ENCODE measurements around the gene GIT1. TPM values are rescaled to one million over a fixed set of nuclear protein-coding genes. Genes with fewer than 3 reads are reported as not detected.
"Not testable (repeated sequence)": the region's sequence is repeated elsewhere in the genome, so short reads cannot be mapped to it uniquely, and the experiment has no call there.

GIT1 gene
- total RNA-seq, 5 donors from 2014 or later (not counting 1 experiment from before 2014, with no cell fraction given): 36.7 to 86.4 (median 71.8) TPM

DNA sequence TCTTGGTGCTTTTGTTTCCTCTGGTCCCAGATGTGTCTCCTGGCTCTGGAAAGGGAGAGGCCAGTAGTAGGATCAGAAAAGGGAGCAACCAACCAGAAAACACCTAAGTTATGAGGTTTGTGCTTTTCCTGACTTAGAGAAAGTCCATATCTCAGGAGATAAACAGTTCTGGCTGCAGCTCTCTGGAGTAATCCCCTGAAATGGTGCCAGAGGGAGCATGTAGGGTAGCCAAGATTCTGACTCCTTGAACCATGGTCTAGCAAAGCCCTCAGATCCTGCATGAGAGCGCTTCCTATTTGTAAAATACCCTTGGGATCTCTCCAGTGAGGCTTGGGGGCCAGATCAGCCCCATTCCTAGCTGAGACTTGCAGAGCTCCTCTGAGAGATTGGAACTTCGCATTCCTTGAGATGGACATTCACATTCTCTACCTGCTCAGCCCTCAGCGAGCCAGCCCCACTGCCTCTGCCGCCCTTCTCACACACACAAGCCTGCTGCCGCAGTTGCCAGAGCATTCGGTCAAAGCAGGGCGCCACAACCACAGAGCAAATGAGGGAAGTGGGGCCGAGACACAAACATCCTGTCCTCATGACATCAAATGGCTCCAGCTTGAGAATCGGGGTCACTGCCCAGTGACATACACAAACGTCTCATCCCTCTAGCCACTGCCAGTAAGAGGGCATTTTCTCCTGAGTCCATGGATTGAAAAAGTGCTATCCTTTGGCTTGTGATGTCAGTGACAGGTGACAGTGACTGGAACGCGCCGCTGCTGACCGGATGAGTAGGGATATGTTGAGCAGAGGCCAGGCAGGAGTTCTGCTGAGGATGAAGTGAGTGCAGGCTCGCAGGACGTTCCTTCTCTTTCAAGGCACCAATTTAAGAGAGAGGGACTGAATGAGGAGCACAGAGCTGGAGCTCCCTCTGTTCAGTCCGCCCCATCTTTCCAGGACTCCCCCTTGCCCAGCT is 27.6 kb downstream of the GIT1 start:
- CTCF ChIA-PET: no interaction called here
- DNase-seq (peak in 1 of 35 experiments; percentile 38), ATAC-seq (replicated peaks in 1 of 4) (no peak)
- peak overlapping the region in 1 of 3 donors; percentile 9 for H3K4me3 Mint-ChIP-seq
- Histone ChIP-seq H3K9me3 (no peaks in the 10 kb centered on the region), H3K27me3 (replicated peaks in 1 of 2; ENCODE audit: control insufficient read depth in 2 of 2, extremely low read depth in 1 of 2, insufficient read depth in 2 of 2, low read length in 1 of 2) (no peaks in the 10 kb centered on the region), H3K36me3 (ENCODE audit: control insufficient read depth in 2 of 2, extremely low read depth in 1 of 2, insufficient read depth in 1 of 2, low read length in 1 of 2) (peaks cover 0 to 17% of the 10 kb centered on the region in 2 donors), H3K27ac (ENCODE audit: low read length) (peak overlapping the region; percentile 48), H3K4me3 (ENCODE audit: control insufficient read depth in 1 of 2, extremely low read depth in 1 of 2, low read length in 1 of 2) (no peak overlapping the region), H3K4me1 (ENCODE audit: control insufficient read depth in 1 of 2, extremely low read depth in 1 of 2, insufficient read depth in 2 of 2, low read length in 2 of 2) (peaks cover 3 to 53% of the 10 kb centered on the region in 2 experiments)
- POLR2A ChIA-PET: no interaction called here
- H3K4me1 Mint-ChIP-seq: peaks cover 17 to 63% (median 46%) of the 10 kb centered on the region in 3 donors
- H3K36me3 Mint-ChIP-seq: peaks cover 5% of the 10 kb centered on the region
- 75% methylated on average over 13 of the region's 17 CpGs for WGBS (ENCODE audit: insufficient coverage)
- H3K27me3 Mint-ChIP-seq: no peaks in the 10 kb centered on the region
- no peaks in the 10 kb centered on the region for H3K9me3 Mint-ChIP-seq
- peak overlapping the region; percentile 62 to 79 for H3K27ac Mint-ChIP-seq

DNA sequence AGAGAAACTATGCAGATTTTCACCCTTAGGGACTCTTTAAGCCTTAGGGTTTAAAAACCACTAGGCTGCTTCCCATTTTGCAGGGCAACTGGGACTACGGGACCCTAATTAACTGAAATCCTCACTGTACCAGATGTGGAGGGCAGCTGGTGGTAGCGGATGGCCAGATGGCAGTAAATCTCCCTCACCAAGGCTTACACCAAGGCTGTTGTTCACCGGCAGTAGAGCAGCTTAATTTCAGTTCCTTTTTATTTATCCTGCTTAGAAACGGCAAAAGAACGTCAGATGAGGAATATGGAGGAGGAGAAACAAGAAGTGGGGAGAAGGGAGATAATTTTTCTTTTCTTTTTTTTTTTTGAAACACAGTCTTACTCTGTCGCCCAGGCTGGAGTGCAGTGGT is 29.1 kb downstream of the GIT1 start:
- ATAC-seq (replicated peaks in 1 of 4) (no peak), DNase-seq (no peak)
- Histone ChIP-seq H3K27me3 (replicated peaks in 1 of 2; ENCODE audit: control insufficient read depth in 2 of 2, extremely low read depth in 1 of 2, insufficient read depth in 2 of 2, low read length in 1 of 2) (no peaks in the 10 kb centered on the region), H3K4me1 (ENCODE audit: control insufficient read depth in 1 of 2, extremely low read depth in 1 of 2, insufficient read depth in 2 of 2, low read length in 2 of 2) (peaks cover 0 to 42% of the 10 kb centered on the region in 2 experiments), H3K36me3 (ENCODE audit: control insufficient read depth in 2 of 2, extremely low read depth in 1 of 2, insufficient read depth in 1 of 2, low read length in 1 of 2) (peaks cover 0 to 17% of the 10 kb centered on the region in 2 donors), H3K9me3 (no peaks in the 10 kb centered on the region), H3K4me3 (ENCODE audit: control insufficient read depth in 1 of 2, extremely low read depth in 1 of 2, low read length in 1 of 2) (no peak overlapping the region), H3K27ac (ENCODE audit: low read length) (no peak overlapping the region)
- peaks cover 5% of the 10 kb centered on the region for H3K36me3 Mint-ChIP-seq
- WGBS (ENCODE audit: insufficient coverage): no CpG with 5 or more reads among the region's 6 CpGs
- ChIA-PET POLR2A (no interaction called here), CTCF (no interaction called here)
- H3K9me3 Mint-ChIP-seq: no peaks in the 10 kb centered on the region
- H3K27me3 Mint-ChIP-seq: no peaks in the 10 kb centered on the region
- peaks cover 10 to 55% (median 39%) of the 10 kb centered on the region in 3 donors for H3K4me1 Mint-ChIP-seq
- H3K27ac Mint-ChIP-seq: peak overlapping the region in 1 of 2 donors; percentile 28
- H3K4me3 Mint-ChIP-seq: no peak overlapping the region

DNA sequence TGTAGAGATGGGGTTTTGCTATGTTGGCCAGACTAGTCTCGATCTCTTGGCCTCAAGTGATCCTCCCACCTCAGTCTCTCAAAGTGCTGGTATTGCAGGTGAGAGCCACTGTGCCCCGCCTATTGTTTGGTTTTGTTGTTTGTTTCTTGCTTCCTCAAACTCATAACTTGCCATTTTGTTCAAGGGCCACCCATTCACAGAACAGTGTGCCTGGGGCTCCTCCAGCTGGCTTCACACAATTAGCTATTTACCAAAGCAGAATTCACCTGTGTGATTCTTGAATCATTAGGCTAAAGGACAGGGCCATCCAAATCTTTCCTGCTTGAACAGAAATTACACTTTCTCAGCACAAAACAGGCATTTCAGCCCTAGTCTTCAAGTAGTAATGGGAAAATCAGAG is 29.8 kb downstream of the GIT1 start:
- Histone ChIP-seq H3K36me3 (ENCODE audit: control insufficient read depth in 2 of 2, extremely low read depth in 1 of 2, insufficient read depth in 1 of 2, low read length in 1 of 2) (peaks cover 0 to 17% of the 10 kb centered on the region in 2 donors), H3K4me1 (ENCODE audit: control insufficient read depth in 1 of 2, extremely low read depth in 1 of 2, insufficient read depth in 2 of 2, low read length in 2 of 2) (peaks cover 0 to 35% of the 10 kb centered on the region in 2 experiments), H3K4me3 (ENCODE audit: control insufficient read depth in 1 of 2, extremely low read depth in 1 of 2, low read length in 1 of 2) (no peak overlapping the region), H3K27ac (ENCODE audit: low read length) (no peak overlapping the region), H3K9me3 (no peaks in the 10 kb centered on the region), H3K27me3 (replicated peaks in 1 of 2; ENCODE audit: control insufficient read depth in 2 of 2, extremely low read depth in 1 of 2, insufficient read depth in 2 of 2, low read length in 1 of 2) (no peaks in the 10 kb centered on the region)
- no peak for DNase-seq
- Mint-ChIP-seq H3K27ac (no peak overlapping the region), H3K4me1 (peaks cover 10 to 50% (median 35%) of the 10 kb centered on the region in 3 donors), H3K9me3 (no peaks in the 10 kb centered on the region), H3K36me3 (peaks cover 5% of the 10 kb centered on the region), H3K4me3 (no peak overlapping the region), H3K27me3 (no peaks in the 10 kb centered on the region)
- ChIA-PET POLR2A (no interaction called here), CTCF (interaction anchor here in 1 of 2 donors (0.5 kb wide), 1 partner anchor 372 kb away, joined by 4 read pairs; no protein-coding TSS in a partner anchor)
- no peak for ATAC-seq (replicated peaks in 1 of 4)
- no CpG with 5 or more reads among the region's 2 CpGs for WGBS (ENCODE audit: insufficient coverage)

DNA sequence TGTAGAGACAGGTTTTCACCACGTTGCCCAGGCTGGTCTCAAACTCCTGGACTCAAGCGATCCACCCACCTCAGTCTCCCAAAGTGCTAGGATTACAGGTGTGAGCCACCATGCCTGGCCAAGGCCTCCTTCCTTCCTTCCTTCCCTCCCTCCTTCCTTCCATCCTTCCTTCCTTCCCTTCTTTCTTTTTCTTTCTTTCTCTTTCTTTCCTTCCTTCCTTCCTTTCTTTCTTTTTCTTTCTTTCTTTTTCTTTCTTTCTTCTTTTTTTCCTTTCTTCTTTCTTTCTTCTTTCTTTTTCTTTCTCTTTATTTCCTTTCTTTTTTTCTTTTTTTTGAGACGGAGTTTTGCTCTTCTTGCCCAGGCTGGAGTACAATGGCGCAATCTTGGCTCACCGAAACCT is 31.3 kb downstream of the GIT1 start:
- H3K4me3 ChIP-seq (ENCODE audit: control insufficient read depth in 1 of 2, extremely low read depth in 1 of 2, low read length in 1 of 2); ATAC-seq (replicated peaks in 1 of 4); H3K36me3 Mint-ChIP-seq; H3K9me3 ChIP-seq; H3K27ac ChIP-seq (ENCODE audit: low read length); H3K27me3 Mint-ChIP-seq; H3K9me3 Mint-ChIP-seq; DNase-seq; CTCF ChIA-PET; H3K27me3 ChIP-seq (replicated peaks in 1 of 2; ENCODE audit: control insufficient read depth in 2 of 2, extremely low read depth in 1 of 2, insufficient read depth in 2 of 2, low read length in 1 of 2); H3K4me3 Mint-ChIP-seq: not testable (repeated sequence)
- H3K4me1 Mint-ChIP-seq: peaks cover 10 to 41% (median 26%) of the 10 kb centered on the region in 3 donors
- Histone ChIP-seq H3K36me3 (ENCODE audit: control insufficient read depth in 2 of 2, extremely low read depth in 1 of 2, insufficient read depth in 1 of 2, low read length in 1 of 2) (peaks cover 0 to 17% of the 10 kb centered on the region in 2 donors), H3K4me1 (ENCODE audit: control insufficient read depth in 1 of 2, extremely low read depth in 1 of 2, insufficient read depth in 2 of 2, low read length in 2 of 2) (peaks cover 0 to 20% of the 10 kb centered on the region in 2 experiments)
- POLR2A ChIA-PET: interaction anchor here in 1 of 2 donors (0.7 kb wide), 1 partner anchor 166 kb away, joined by 4 read pairs; no protein-coding TSS in a partner anchor
- peak overlapping the region in 1 of 2 donors; percentile 44 for H3K27ac Mint-ChIP-seq
- 100% methylated on average over 1 of the region's 5 CpGs for WGBS (ENCODE audit: insufficient coverage)

DNA sequence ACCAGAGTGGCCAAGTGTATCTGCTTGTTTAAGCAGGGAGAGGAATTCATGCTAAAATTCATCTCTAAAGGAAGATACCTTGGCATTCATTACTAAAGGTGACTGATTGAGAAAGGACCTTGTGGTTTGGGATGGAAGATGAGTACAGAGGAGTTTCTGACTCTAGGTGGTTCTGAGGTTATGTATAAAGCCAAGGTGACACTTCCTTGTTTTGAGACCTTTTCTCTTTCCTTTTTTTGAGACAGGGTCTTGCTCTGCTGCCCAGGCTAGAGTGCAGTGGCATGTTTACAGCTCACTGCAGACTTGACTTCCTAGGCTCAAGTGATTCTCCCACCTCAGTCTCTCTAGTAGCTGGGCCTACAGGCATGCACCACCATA is 31.7 kb downstream of the GIT1 start:
- peaks cover 10 to 37% (median 23%) of the 10 kb centered on the region in 3 donors for H3K4me1 Mint-ChIP-seq
- ChIA-PET CTCF (no interaction called here), POLR2A (no interaction called here)
- Histone ChIP-seq H3K36me3 (ENCODE audit: control insufficient read depth in 2 of 2, extremely low read depth in 1 of 2, insufficient read depth in 1 of 2, low read length in 1 of 2) (peaks cover 0 to 15% of the 10 kb centered on the region in 2 donors), H3K9me3 (no peaks in the 10 kb centered on the region), H3K4me1 (ENCODE audit: control insufficient read depth in 1 of 2, extremely low read depth in 1 of 2, insufficient read depth in 2 of 2, low read length in 2 of 2) (peaks cover 0 to 16% of the 10 kb centered on the region in 2 experiments), H3K4me3 (ENCODE audit: control insufficient read depth in 1 of 2, extremely low read depth in 1 of 2, low read length in 1 of 2) (no peak overlapping the region), H3K27me3 (replicated peaks in 1 of 2; ENCODE audit: control insufficient read depth in 2 of 2, extremely low read depth in 1 of 2, insufficient read depth in 2 of 2, low read length in 1 of 2) (no peaks in the 10 kb centered on the region), H3K27ac (ENCODE audit: low read length) (no peak overlapping the region)
- no peak for ATAC-seq (replicated peaks in 1 of 4)
- H3K4me3 Mint-ChIP-seq: no peak overlapping the region
- H3K27ac Mint-ChIP-seq: peak overlapping the region in 1 of 2 donors; percentile 44
- DNase-seq: no peak
- H3K36me3 Mint-ChIP-seq: peaks cover 5% of the 10 kb centered on the region
- H3K27me3 Mint-ChIP-seq: no peaks in the 10 kb centered on the region
- H3K9me3 Mint-ChIP-seq: no peaks in the 10 kb centered on the region

DNA sequence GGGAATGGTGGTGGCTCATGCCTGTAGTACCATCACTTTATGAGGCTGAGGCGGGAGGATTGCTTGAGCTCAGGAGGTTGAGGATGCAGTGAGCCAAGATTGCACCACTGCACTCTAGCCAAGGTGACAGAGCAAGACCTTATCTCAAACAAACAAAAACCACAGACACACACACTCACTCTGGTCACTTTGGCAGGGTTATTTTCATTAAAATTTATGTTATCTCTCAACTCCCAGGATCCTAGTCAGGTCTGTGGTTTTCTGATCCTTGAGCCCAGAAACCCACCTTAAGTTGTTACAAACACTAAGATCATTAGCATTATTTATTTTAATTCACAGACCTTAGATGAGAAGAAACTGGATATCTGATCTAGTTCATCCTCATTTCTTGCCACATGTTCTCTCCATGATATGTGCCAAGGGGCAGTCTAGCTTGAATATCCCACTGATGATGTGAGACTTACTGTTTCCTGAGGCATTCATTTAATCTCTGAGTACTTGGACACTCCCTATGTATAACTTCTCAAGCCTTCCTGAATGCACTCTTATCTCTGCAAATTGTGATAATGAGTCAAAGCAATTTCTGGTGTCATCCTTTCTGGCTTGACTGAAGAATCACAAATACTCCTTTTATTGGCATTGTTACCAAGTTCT is 32.2 kb downstream of the GIT1 start:
- peaks cover 0 to 11% of the 10 kb centered on the region in 2 experiments for H3K4me1 ChIP-seq (ENCODE audit: control insufficient read depth in 1 of 2, extremely low read depth in 1 of 2, insufficient read depth in 2 of 2, low read length in 2 of 2)
- H3K9me3 ChIP-seq: no peaks in the 10 kb centered on the region
- ChIA-PET CTCF (interaction anchor here in 1 of 2 donors (0.5 kb wide), 1 partner anchor 21 kb away, joined by 4 read pairs; no protein-coding TSS in a partner anchor), POLR2A (interaction anchor here in 1 of 2 donors (0.6 kb wide), 1 partner anchor 37 kb away, joined by 3 read pairs; no protein-coding TSS in a partner anchor)
- DNase-seq (no peak), ATAC-seq (replicated peaks in 1 of 4) (no peak)
- H3K27me3 ChIP-seq (replicated peaks in 1 of 2; ENCODE audit: control insufficient read depth in 2 of 2, extremely low read depth in 1 of 2, insufficient read depth in 2 of 2, low read length in 1 of 2): no peaks in the 10 kb centered on the region
- Mint-ChIP-seq H3K9me3 (no peaks in the 10 kb centered on the region), H3K27ac (peak overlapping the region; percentile 1 to 44), H3K36me3 (peaks cover 5% of the 10 kb centered on the region), H3K27me3 (no peaks in the 10 kb centered on the region), H3K4me1 (peaks cover 10 to 33% (median 20%) of the 10 kb centered on the region in 3 donors), H3K4me3 (no peak overlapping the region)
- no CpG with 5 or more reads among the region's 1 CpG for WGBS (ENCODE audit: insufficient coverage)
- peaks cover 0 to 10% of the 10 kb centered on the region in 2 donors for H3K36me3 ChIP-seq (ENCODE audit: control insufficient read depth in 2 of 2, extremely low read depth in 1 of 2, insufficient read depth in 1 of 2, low read length in 1 of 2)
- no peak overlapping the region for H3K27ac ChIP-seq (ENCODE audit: low read length)
- no peak overlapping the region for H3K4me3 ChIP-seq (ENCODE audit: control insufficient read depth in 1 of 2, extremely low read depth in 1 of 2, low read length in 1 of 2)
